Endothelial cell (in vitro differentiated cells): ENCODE results near the gene ORC4. TPM values are rescaled to one million over a fixed set of nuclear protein-coding genes. Genes with fewer than 3 reads are reported as not detected.

Experiments
- DNase-seq: peaks from one replicate; pipeline ENCODE4 v3.0.0; 2021; ENCODE audit warnings: low spot score
- H3K27ac Mint-ChIP-seq: one replicate; pipeline ENCODE4 v1.8.0; 2021; ENCODE audit warnings: mixed read lengths, inconsistent platforms; ENCODE audit not compliant: unreplicated experiment
- H3K27me3 Mint-ChIP-seq: one replicate; pipeline ENCODE4 v1.8.0; 2021; ENCODE audit warnings: mild to moderate bottlenecking, moderate library complexity, mixed read lengths, inconsistent platforms; ENCODE audit not compliant: unreplicated experiment
- H3K36me3 Mint-ChIP-seq: one replicate; pipeline ENCODE4 v1.8.0; 2021; ENCODE audit warnings: mild to moderate bottlenecking, low read depth, mixed read lengths, inconsistent platforms; ENCODE audit not compliant: unreplicated experiment
- H3K4me1 Mint-ChIP-seq: one replicate; pipeline ENCODE4 v1.8.0; 2021; ENCODE audit warnings: mild to moderate bottlenecking, mixed read lengths, inconsistent platforms; ENCODE audit not compliant: unreplicated experiment
- H3K4me3 Mint-ChIP-seq: one replicate; pipeline ENCODE4 v1.8.0; 2021; ENCODE audit warnings: mild to moderate bottlenecking, mixed read lengths, inconsistent platforms; ENCODE audit not compliant: unreplicated experiment
- H3K9me3 Mint-ChIP-seq: one replicate; pipeline ENCODE4 v1.8.0; 2021; ENCODE audit warnings: mixed read lengths, inconsistent platforms; ENCODE audit not compliant: unreplicated experiment
- long read RNA-seq: library from polyadenylated mRNA; unstranded; transcript quantifications from one replicate; pipeline ENCODE4 v2.0.0, GENCODE V29; 2020; ENCODE audit not compliant: unreplicated experiment
- total RNA-seq: library from RNA; stranded (reverse); fragmentation: NEBNext Ultra II Directional; extraction: Animal tissue kit (Norgen Biotek cat#: 25700); gene quantifications from one replicate; pipeline ENCODE4 v1.2.1, GENCODE V29; 2021; ENCODE audit not compliant: unreplicated experiment
- TF ChIP-seq, protein P1 (sequence below): fragments of 200-600 bp; sonication (generic); IDR thresholded peaks from one replicate; pipeline ENCODE4 v1.5.0; 2021; ENCODE audit warnings: antibody characterized with exemption; ENCODE audit not compliant: unreplicated experiment

ORC4 gene
- 41.3 TPM for total RNA-seq
- long read RNA-seq, full-length matches to known transcripts, result 24 of 27 reads
- long read RNA-seq, partial matches to known transcripts, result 0 of 27 reads
- long read RNA-seq, other reads (novel, unspliced or antisense), result 3 of 27 reads

- Mint-ChIP-seq H3K4me1 (peaks cover 37% of the 10 kb centered on the region), H3K27ac (peak within 1 kb of the TSS; percentile 95), H3K4me3 (peak within 1 kb of the TSS; percentile 100), H3K9me3 (no peaks in the 10 kb centered on the region), H3K27me3 (peaks cover 10% of the 10 kb centered on the region), H3K36me3 (no peaks in the 10 kb centered on the region)
- TF ChIP-seq, protein P1, sequence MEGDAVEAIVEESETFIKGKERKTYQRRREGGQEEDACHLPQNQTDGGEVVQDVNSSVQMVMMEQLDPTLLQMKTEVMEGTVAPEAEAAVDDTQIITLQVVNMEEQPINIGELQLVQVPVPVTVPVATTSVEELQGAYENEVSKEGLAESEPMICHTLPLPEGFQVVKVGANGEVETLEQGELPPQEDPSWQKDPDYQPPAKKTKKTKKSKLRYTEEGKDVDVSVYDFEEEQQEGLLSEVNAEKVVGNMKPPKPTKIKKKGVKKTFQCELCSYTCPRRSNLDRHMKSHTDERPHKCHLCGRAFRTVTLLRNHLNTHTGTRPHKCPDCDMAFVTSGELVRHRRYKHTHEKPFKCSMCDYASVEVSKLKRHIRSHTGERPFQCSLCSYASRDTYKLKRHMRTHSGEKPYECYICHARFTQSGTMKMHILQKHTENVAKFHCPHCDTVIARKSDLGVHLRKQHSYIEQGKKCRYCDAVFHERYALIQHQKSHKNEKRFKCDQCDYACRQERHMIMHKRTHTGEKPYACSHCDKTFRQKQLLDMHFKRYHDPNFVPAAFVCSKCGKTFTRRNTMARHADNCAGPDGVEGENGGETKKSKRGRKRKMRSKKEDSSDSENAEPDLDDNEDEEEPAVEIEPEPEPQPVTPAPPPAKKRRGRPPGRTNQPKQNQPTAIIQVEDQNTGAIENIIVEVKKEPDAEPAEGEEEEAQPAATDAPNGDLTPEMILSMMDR, result no peak
- peak; percentile 93 for DNase-seq
Observed at GRCh38 chr2:148020111-148021058, at the start of gene ORC4. TSS of gene ORC4 (minus strand) at chr2:148020737. CDS start at chr2:147975958, 44,779 bp downstream.

- Mint-ChIP-seq H3K27me3 (no peaks in the 10 kb centered on the region), H3K9me3 (no peaks in the 10 kb centered on the region), H3K36me3 (no peaks in the 10 kb centered on the region), H3K27ac (no peak overlapping the region), H3K4me3 (no peak overlapping the region), H3K4me1 (no peaks in the 10 kb centered on the region)
- DNase-seq, result no peak
- TF ChIP-seq, protein P1, result no peak
Observed at GRCh38 chr2:148067801-148068200, 47.3 kb upstream of the ORC4 start.

GRCh38 chr2:148065936-148066335, 45.4 kb upstream of the ORC4 start:
- Mint-ChIP-seq H3K9me3 (no peaks in the 10 kb centered on the region), H3K27ac (no peak overlapping the region), H3K4me1 (no peaks in the 10 kb centered on the region), H3K36me3 (no peaks in the 10 kb centered on the region), H3K27me3 (no peaks in the 10 kb centered on the region), H3K4me3 (no peak overlapping the region)
- TF ChIP-seq, protein P1, result no peak
- DNase-seq, result no peak

GRCh38 chr2:148063633-148064032, 43.1 kb upstream of the ORC4 start:
- H3K4me3 Mint-ChIP-seq, result no peak overlapping the region
- H3K27ac Mint-ChIP-seq, result no peak overlapping the region
- TF ChIP-seq, protein P1, result no peak
- DNase-seq, result no peak
- H3K4me1 Mint-ChIP-seq, result no peaks in the 10 kb centered on the region
- H3K36me3 Mint-ChIP-seq, result no peaks in the 10 kb centered on the region
- H3K27me3 Mint-ChIP-seq, result no peaks in the 10 kb centered on the region
- no peaks in the 10 kb centered on the region for H3K9me3 Mint-ChIP-seq

GRCh38 chr2:148058641-148059040, 38.1 kb upstream of the ORC4 start:
- DNase-seq, result no peak
- Mint-ChIP-seq H3K4me3 (no peak overlapping the region), H3K36me3 (no peaks in the 10 kb centered on the region), H3K9me3 (no peaks in the 10 kb centered on the region), H3K27me3 (peaks cover 3% of the 10 kb centered on the region), H3K4me1 (no peaks in the 10 kb centered on the region), H3K27ac (no peak overlapping the region)
- TF ChIP-seq, protein P1, result no peak
